HG02678 (cell line): ENCODE measurements around the gene TTC1.
A peak's percentile ranks its signal among the peaks of the same experiment; 100 is the strongest.
"Not testable (repeated sequence)": the region's sequence is repeated elsewhere in the genome, so short reads cannot be mapped to it uniquely, and the experiment has no call there.

Experiments
- ATAC-seq: cut with Tn5 transposase; IDR thresholded peaks from one replicate; pipeline ENCODE4 v1.9.1; 2021; ENCODE audit warnings: mild to moderate bottlenecking, moderate library complexity; ENCODE audit not compliant: unreplicated experiment

TTC1 gene

DNA sequence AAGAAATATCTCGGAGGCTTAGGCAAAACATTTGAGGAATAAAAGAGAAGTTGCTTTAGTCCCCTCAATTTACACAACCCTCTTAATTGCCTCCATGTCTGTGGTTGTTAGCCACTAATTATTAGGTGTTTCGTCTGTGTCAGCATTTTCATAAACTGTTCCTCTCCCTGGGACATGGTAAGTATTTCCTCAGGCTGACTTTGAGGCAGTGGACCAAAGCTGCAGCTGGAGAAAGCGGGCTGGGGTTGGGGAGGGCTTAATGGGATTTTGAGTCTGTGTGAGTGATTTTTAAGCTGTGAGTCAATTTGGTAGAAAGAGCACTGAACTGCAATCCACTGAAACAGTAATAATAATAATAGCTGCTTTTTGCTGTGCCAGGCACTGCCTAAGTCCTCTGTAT lies 13.0 kb upstream of the TTC1 start:
- no peak for ATAC-seq

DNA sequence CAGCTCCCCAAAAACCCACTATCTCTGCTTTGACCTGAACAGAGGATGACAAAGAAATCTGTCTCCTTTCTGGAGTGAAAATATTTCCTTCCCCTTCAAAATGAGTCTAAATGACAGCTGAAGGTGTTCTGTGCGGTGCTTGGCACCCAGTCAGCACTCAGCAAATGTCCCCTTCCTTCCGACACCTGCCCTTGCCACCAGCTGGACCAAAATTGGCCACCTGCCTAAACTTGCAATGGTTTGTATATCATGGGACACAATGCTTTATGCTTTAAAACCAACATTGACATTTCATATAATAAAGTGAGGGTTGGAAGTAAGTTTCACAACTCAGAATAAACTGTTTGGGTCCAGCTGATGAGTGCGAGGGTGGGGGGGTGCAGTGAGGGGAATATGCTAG lies 7.5 kb upstream of the TTC1 start:
- ATAC-seq = no peak

DNA sequence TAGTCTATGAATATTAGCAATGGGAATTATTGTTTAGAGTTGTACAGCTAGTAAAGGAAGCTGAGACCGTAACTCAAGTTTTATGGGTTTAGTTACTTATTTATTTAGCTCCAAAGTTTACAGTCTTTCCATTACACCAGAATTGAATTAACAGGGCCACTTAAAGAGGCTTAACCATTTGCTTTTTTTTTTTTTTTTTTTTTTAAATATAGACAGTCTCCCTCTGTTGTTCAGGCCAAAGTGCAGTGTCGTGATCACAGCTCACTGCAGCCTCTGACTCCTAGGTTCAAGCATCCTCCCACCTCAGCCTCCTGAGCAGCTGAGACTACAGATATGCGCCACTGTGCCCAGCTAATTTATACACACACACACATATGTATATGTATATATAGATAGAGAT lies 1.4 kb upstream of the TTC1 start:
- ATAC-seq = no peak

DNA sequence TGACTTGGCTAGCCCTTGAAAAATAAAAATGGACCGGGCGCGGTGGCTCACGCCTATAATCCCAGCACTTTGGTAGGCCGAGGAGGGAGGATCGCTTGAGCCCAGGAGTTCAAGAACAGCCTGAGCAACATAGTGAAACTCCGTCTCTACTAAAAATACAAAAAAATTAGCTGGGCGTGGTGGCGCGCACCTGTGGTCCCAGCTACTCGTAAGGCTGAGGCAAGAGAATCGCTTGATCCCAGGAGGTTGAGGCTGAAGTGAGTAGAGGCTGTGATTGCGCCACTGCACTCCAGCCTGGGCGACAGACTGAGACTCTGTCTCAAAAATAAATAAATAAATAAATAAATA lies 436 bp upstream of the TTC1 start:
- not testable (repeated sequence) for ATAC-seq

DNA sequence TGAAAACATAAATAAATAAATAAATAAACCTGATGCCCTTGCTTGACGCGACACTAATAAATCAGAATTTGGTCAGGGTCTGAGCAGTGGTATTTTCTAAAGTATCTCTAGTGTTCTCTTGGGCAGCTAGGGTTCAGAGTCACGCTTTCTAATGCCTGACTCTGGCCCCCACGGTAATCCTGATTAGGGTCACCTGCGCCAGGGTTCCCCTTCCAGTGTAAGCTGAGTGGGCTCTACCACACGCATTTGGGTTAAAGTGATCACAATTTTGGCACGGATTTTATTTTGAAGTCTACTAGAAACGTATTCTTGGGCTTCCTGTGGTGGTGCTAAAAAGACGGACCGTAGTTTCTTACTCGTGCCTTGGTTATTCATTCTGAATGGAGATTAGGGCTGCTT lies 651 bp downstream of the TTC1 start:
- no peak for ATAC-seq

DNA sequence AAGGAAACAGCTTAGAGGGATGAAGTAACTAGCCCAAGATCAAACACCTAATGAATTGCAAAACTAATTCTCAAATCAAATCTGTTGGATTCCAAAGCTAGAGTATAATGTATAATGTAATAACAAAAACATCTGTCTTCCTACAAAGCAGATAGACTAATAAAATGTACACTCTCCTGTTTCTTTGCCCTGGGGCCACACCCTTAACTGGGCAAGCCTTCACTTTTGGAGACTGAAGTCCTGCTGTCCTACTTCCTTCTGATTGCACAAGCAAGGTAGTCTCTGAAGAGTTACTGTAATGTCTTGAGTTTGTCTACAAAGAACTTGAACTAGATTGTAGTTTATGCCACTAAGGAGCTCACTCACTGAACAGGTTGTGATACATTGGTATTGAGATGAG lies 2.5 kb downstream of the TTC1 start:
- ATAC-seq = no peak

DNA sequence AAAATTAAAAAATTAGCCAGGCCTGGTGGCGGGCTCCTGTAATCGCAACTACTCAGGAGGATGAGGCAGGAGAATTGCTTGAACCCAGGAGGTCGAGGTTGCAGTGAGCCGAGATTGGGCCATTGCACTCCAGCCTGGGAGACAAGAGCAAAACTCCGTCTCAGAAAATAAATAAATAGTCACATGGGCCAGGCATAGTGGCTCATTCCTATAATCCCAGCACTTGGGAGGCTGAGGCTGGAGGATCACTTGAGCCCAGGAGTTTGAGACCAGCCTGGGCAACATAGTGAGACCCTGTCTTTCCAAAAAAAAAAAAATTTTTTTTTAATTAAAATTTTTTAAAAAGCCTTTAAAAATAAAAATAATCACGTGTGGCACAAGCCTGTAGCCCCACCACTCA lies 5.3 kb downstream of the TTC1 start:
- ATAC-seq = not testable (repeated sequence)

GRCh38 chr5:160018945-160019625 lies 10.1 kb downstream of the TTC1 start:
- no peak for ATAC-seq

DNA sequence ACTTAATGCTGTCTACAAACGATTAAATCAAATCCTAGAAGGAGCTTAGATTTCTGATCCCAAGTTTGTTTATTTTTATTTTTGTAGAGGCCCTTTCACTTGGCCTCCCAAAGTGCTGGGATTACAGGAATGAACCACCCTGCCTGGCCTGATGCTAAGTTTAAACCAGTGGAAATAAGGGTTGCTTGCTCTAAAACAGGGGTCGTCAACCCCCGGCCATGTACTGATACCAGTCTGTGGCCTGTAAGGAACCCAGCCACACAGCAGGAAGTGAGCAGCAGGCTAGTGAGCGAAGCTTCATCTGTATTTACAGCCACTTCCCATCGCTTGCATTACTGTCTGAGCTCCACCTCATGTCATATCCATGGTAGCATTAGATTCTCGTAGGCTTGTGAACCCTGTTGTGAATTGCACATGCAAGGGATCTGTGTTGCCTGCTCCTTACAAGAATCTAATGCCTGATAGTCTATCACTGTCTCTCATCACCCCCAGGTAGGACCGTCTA lies 11.4 kb downstream of the TTC1 start:
- ATAC-seq = no peak

- no peak for ATAC-seq
Observed at GRCh38 chr5:160020964-160021363, 12.0 kb downstream of the TTC1 start.

DNA sequence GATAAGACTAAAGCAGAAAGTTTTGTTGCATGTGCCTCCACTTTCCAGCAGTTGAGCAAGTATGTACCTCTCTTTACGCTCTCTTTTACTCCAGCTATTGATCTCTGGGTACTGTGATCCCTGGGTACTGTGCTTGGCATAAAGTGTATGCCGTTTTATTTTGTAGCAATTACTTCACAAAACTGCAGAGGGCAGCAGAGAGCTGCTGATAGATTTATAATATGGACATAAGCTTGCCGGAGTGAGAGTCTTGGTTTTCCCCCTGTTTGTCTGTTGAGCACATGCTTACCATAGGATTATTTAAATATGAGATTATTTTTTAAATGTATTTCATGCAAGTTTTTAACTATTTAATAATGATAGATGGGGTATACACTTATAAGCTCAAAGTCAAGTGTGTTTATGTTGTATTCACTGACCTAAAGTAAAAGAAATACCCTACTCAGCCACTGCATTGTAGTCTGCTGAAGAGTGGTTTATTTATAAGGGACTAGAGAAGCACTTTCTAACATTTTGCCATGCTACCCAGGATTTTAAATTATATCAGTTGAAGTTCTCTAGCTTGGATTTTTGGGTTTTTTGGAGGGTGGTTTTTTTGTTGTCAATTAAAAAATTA lies 13.0 kb downstream of the TTC1 start:
- peak; percentile 93 for ATAC-seq

DNA sequence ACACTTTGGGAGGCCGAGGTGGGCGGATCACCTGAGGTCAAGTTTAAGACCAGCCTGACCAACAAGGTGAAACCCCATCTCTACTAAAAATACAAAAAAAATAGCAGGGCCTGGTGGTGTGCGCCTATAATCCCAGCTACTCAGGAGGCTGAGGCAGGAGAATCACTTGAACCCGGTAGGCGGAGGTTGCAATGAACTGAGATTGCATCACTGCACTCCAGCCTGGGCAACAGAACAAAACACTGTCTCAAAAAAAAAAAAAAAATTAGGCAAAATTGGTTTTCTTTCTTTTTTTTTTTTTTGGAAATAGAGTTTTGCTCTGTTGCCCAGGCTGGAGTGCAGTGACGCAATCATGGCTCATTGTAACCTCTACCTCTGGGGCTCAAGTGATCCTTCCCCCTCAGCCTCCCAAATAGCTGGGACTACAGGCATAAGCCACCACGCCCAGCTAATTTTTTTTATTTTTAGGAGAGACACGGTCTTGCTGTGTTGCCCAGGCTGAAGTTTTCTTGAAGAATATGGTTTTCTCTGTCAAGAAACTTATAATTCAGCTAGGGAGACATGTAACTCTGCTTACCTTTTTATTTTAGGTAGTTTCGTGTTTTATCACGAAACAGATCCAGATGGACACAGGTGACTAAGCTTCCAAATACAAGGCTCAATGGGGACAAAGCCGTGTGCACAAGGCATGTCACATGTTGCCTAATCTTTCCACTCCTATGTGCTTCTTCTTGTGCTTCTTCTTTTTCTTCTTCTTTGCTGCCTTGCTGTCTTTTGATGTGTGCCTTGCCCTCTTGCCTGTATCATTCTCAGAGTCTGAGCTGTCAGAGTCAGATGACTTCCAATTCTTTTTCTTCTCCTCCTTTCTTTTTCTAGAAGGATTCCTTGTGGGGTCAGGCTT lies 14.3 kb downstream of the TTC1 start:
- no peak for ATAC-seq

DNA sequence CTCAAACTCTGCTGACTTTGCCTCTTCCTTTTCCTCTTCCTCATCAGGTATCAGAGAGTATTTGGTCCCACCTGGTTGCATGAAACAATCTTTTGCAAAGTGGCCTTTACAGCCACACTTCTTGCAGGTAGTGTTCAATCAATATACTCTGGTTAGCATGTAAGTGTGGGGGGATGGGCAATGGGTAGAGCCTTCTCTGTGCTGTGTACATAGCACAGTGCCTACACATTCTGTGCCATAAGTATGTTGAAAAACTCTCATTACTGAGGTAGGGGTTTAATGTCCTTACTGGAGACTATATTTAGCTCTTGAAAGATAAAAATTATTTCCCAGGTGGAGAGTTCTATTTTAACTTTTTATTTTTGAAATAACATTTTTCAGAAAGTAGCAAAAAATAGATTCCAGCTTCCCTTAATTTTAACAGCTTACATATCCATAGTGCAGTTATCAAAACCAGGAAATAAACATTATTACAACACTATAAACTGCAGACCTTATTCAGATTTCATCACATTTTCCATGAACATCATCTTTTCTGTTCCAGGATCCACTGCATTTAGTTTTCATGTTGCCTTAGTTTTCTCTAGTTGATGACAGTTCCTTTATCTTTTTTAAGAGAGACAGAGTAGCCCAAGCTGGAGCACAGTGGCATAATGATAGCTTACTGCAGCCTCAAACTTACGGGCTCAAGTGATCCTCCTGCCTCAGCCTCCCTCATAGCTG lies 15.1 kb downstream of the TTC1 start:
- no peak for ATAC-seq

DNA sequence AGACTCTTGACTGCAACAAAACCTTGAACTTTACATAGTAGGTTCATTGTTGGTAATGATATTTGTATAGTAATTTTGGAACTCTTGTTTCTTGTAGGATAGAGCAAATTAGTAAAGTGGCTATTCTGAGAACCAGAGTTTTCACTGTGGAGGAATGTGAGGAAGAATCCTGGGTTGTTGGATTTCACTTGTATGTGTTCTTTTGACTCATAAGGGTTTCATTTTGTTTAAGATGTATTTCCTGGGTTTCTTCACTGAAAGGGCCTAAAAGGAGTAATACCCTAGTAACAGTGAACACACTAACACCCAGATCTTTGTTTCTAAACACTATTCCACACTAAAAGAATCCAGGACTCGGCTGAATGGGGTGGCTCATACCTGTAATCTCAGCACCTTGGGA lies 20.1 kb downstream of the TTC1 start:
- no peak for ATAC-seq

DNA sequence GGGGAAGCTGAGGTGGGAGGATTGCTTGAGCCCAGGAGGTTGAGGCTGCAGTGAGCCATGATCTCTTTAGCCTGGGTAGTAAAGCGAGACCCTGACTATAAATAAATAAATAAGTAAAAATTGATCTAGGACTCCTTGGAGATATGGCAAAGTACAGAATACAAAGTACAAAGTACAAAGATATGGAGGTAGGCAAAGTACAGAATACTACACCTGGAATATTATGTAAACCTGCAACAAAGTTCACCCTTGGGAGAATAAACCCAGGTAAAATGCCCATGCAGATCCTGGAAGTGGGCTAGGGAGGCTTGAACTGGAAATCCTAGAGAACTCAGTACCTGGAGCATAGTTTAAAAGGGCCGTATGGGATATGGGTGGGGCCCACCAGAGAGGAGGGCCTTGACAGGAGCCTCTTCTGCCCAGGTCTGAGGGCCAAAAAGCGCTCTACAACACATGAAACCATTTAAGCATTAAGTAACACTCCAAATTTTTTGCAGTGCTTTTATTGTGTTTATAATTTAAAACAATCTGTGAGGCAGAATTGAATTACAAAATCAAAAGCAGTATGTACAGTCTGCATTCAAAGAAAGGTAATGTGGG lies 20.7 kb downstream of the TTC1 start:
- ATAC-seq = no peak

GRCh38 chr5:160030631-160031377 lies 21.9 kb downstream of the TTC1 start:
- ATAC-seq = no peak

GRCh38 chr5:160033546-160034252 lies 24.8 kb downstream of the TTC1 start:
- ATAC-seq = no peak

GRCh38 chr5:160036243-160036642 lies 27.3 kb downstream of the TTC1 start:
- no peak for ATAC-seq

GRCh38 chr5:160036884-160037283 lies 27.9 kb downstream of the TTC1 start:
- ATAC-seq = no peak
